ENCODE data around the gene CPPED1.

- TF ChIP-seq CTCF (conservative IDR thresholded peaks at IDR 0.05; ENCODE audit: low read depth, low read length) (no peak), BHLHE40 (IDR thresholded peaks at IDR 0.05; ENCODE audit: low read depth, low read length) (no peak), POLR2A (IDR thresholded peaks at IDR 0.05; ENCODE audit: low read depth, low read length) (no peak), RCOR1 (IDR thresholded peaks at IDR 0.05; ENCODE audit: insufficient replicate concordance, low read length) (no peak), MXI1 (IDR thresholded peaks at IDR 0.05; ENCODE audit: borderline replicate concordance, low read depth, low read length) (no peak), MAZ (IDR thresholded peaks at IDR 0.05; ENCODE audit: borderline replicate concordance, low read depth, low read length) (no peak)
- TF ChIP-seq, protein P1, sequence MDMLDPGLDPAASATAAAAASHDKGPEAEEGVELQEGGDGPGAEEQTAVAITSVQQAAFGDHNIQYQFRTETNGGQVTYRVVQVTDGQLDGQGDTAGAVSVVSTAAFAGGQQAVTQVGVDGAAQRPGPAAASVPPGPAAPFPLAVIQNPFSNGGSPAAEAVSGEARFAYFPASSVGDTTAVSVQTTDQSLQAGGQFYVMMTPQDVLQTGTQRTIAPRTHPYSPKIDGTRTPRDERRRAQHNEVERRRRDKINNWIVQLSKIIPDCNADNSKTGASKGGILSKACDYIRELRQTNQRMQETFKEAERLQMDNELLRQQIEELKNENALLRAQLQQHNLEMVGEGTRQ (IDR thresholded peaks at IDR 0.05; ENCODE audit: low read depth, low read length), result no peak
These were observed 25.6 kb upstream of the CPPED1 start for GRCh38 chr16:12829096-12829888.

Data from IMR-90 (cell line).